GM23338 (cell line): ENCODE data around the gene SZRD1. TPM values are rescaled to one million over a fixed set of nuclear protein-coding genes. Genes with fewer than 3 reads are reported as not detected.

Experiments
- ATAC-seq: fragments of 200-7000 bp; cut with Tn5 transposase; 3 replicates; pipeline ENCODE4 v1.9.1; 2020
- DNase-seq: peaks from one replicate; pipeline ENCODE4 v3.0.0-alpha.2; 2015; ENCODE audit warnings: low spot score
- H2AFZ ChIP-seq: fragments of 200-600 bp; sonication (generic); 2 replicates; pipeline ENCODE4 v1.8.0; 2016; ENCODE audit warnings: antibody characterized with exemption, mild to moderate bottlenecking, moderate library complexity
- H3F3A ChIP-seq: fragments of 200-600 bp; sonication (generic); replicated peaks from 2 replicates; pipeline ENCODE4 v1.8.0; 2017; ENCODE audit warnings: antibody characterized with exemption, mixed run types, low read depth
- H3K27ac ChIP-seq: fragments of 200-600 bp; sonication (generic); 2 replicates; pipeline ENCODE4 v1.6.1; 2016; ENCODE audit warnings: low read depth
- H3K27me3 ChIP-seq: fragments of 200-600 bp; sonication (generic); 2 replicates; pipeline ENCODE4 v1.8.0; 2016; ENCODE audit warnings: mild to moderate bottlenecking, mixed run types, moderate library complexity; ENCODE audit not compliant: insufficient read depth
- H3K36me3 ChIP-seq: fragments of 200-600 bp; sonication (generic); 2 replicates; pipeline ENCODE4 v1.8.0; 2016; ENCODE audit warnings: mild to moderate bottlenecking; ENCODE audit not compliant: insufficient read depth
- H3K4me1 ChIP-seq: fragments of 200-600 bp; sonication (generic); 2 replicates; pipeline ENCODE4 v1.8.0; 2016; ENCODE audit warnings: mild to moderate bottlenecking, moderate library complexity; ENCODE audit not compliant: insufficient read depth
- H3K4me2 ChIP-seq: fragments of 200-600 bp; sonication (generic); 2 replicates; pipeline ENCODE4 v1.7.1; 2017; ENCODE audit warnings: mixed run types
- H3K4me3 ChIP-seq: fragments of 200-600 bp; sonication (generic); 2 replicates; pipeline ENCODE4 v1.6.1; 2016; ENCODE audit warnings: mixed run types
- H3K79me2 ChIP-seq: fragments of 200-600 bp; sonication (generic); replicated peaks from 2 replicates; pipeline ENCODE4 v1.8.0; 2017; ENCODE audit warnings: mild to moderate bottlenecking; ENCODE audit not compliant: insufficient read depth
- H3K9me2 ChIP-seq: fragments of 200-600 bp; sonication (generic); 2 replicates; pipeline ENCODE4 v1.8.0; 2017; ENCODE audit not compliant: insufficient read depth
- H4K20me1 ChIP-seq: fragments of 200-600 bp; sonication (generic); replicated peaks from 2 replicates; pipeline ENCODE4 v1.8.0; 2017; ENCODE audit warnings: mild to moderate bottlenecking; ENCODE audit not compliant: insufficient read depth
- H3K27ac Mint-ChIP-seq: 2 replicates; pipeline ENCODE4 v1.8.0; 2020; ENCODE audit warnings: inconsistent platforms, mild to moderate bottlenecking, moderate library complexity, mixed read lengths
- H3K27me3 Mint-ChIP-seq: 3 replicates; pipeline ENCODE4 v1.8.0; 2022; ENCODE audit warnings: low read depth, mild to moderate bottlenecking, moderate library complexity, mixed read lengths, inconsistent platforms; ENCODE audit not compliant: insufficient read depth, poor library complexity
- H3K36me3 Mint-ChIP-seq: 3 replicates; pipeline ENCODE4 v1.8.0; 2021; ENCODE audit warnings: low read depth, mild to moderate bottlenecking, inconsistent platforms, moderate library complexity, mixed read lengths
- H3K4me1 Mint-ChIP-seq: 3 replicates; pipeline ENCODE4 v1.8.0; 2020; ENCODE audit warnings: mild to moderate bottlenecking, inconsistent platforms, mixed read lengths
- H3K4me3 Mint-ChIP-seq: 3 replicates; pipeline ENCODE4 v1.8.0; 2021; ENCODE audit warnings: moderate library complexity, mild to moderate bottlenecking, inconsistent platforms, mixed read lengths
- H3K9me3 Mint-ChIP-seq: 3 replicates; pipeline ENCODE4 v1.8.0; 2020; ENCODE audit warnings: moderate library complexity, mild to moderate bottlenecking, inconsistent platforms, mixed read lengths
- CREB1 ChIP-seq: fragments of 250-450 bp; sonication (Bioruptor Pico); IDR thresholded peaks from 2 replicates; pipeline ENCODE4 v1.5.0; 2020; ENCODE audit warnings: low read depth, mild to moderate bottlenecking, moderate library complexity
- CTCF ChIP-seq, 2 experiments: fragments of 200-600 bp in 1 of 2; sonication (generic) in 1 of 2; conservative IDR thresholded peaks; 2 replicates each; pipeline versions ENCODE4 v1.5.1 to v1.6.1; 2016 to 2017; ENCODE audit warnings: antibody characterized with exemption in 2 of 2, low read depth in 2 of 2, mild to moderate bottlenecking in 2 of 2, moderate library complexity in 1 of 2
- ETS1 ChIP-seq: IDR thresholded peaks from 2 replicates; pipeline ENCODE4 v1.6.1; 2016; ENCODE audit warnings: antibody characterized with exemption
- EZH2 ChIP-seq: fragments of 200-600 bp; sonication (generic); IDR thresholded peaks from one replicate; pipeline ENCODE4 v1.8.0; 2017; ENCODE audit warnings: antibody characterized with exemption, mild to moderate bottlenecking, low read depth; ENCODE audit not compliant: unreplicated experiment
- EZH2phosphoT487 ChIP-seq: fragments of 200-600 bp; sonication (generic); IDR thresholded peaks from one replicate; pipeline ENCODE4 v1.8.1; 2018; ENCODE audit warnings: antibody characterized with exemption; ENCODE audit not compliant: unreplicated experiment
- JUNB ChIP-seq: IDR thresholded peaks from one replicate; pipeline ENCODE4 v1.6.1; 2016; ENCODE audit warnings: antibody characterized with exemption; ENCODE audit not compliant: unreplicated experiment
- NANOG ChIP-seq: IDR thresholded peaks from 2 replicates; pipeline ENCODE4 v1.6.1; 2016; ENCODE audit warnings: antibody characterized with exemption, borderline replicate concordance
- POLR2AphosphoS5 ChIP-seq: IDR thresholded peaks from 2 replicates; pipeline ENCODE4 v1.6.1; 2016; ENCODE audit warnings: antibody characterized with exemption, low read depth
- REST ChIP-seq: IDR thresholded peaks from one replicate; pipeline ENCODE4 v1.6.1; 2018; ENCODE audit warnings: antibody characterized with exemption; ENCODE audit not compliant: unreplicated experiment
- STAT1 ChIP-seq: IDR thresholded peaks from one replicate; pipeline ENCODE4 v1.6.1; 2016; ENCODE audit warnings: antibody characterized with exemption; ENCODE audit not compliant: unreplicated experiment
- ZNF114 ChIP-seq: fragments of 250-450 bp; sonication (Bioruptor Pico); IDR thresholded peaks from 2 replicates; pipeline ENCODE4 v1.5.0; 2020; ENCODE audit warnings: mild to moderate bottlenecking, moderate library complexity
- ZNF331 ChIP-seq: fragments of 250-450 bp; sonication (Bioruptor Pico); IDR thresholded peaks from 2 replicates; pipeline ENCODE4 v1.5.0; 2020; ENCODE audit warnings: low read depth, mild to moderate bottlenecking, moderate library complexity
- polyA plus RNA-seq: library from polyadenylated mRNA; unstranded; fragments of >200 nt; fragmentation: Nextera tagmentation; extraction: Ambion mirVana; gene quantifications from 2 replicates; pipeline ENCODE4 v1.2.1, GENCODE V29; 2016
- total RNA-seq: library from RNA; depleted of rRNA; stranded (reverse); fragments of >200 nt; shearing (Covaris generic); gene quantifications from 2 replicates; pipeline ENCODE4 v1.2.3, GENCODE V29; 2014
- TF ChIP-seq, protein P1 (sequence below): fragments of 250-450 bp; sonication (Bioruptor Pico); IDR thresholded peaks from 2 replicates; pipeline ENCODE4 v1.5.0; 2020; ENCODE audit warnings: mild to moderate bottlenecking, moderate library complexity

The SZRD1 gene
- total and polyA plus RNA-seq, 2 experiments from 2014 or later = 32.5 to 70.9 TPM

GRCh38 chr1:16386454-16387113 lies 19.5 kb downstream of the SZRD1 start:
- Histone ChIP-seq H3F3A (no peaks in the 10 kb centered on the region), H2AFZ (no peak overlapping the region), H3K27ac (no peak overlapping the region), H3K9me2 (0 out of 2 replicates have a peak, but pooled peaks cover 3% of the 10 kb centered on the region), H3K4me2 (no peak overlapping the region; the same call in 1 of the 2 replicates), H3K4me1 (peaks cover 29% of the 10 kb centered on the region), H3K36me3 (no peaks in the 10 kb centered on the region), H3K4me3 (no peak overlapping the region), H3K27me3 (no peaks in the 10 kb centered on the region), H4K20me1 (peaks cover 86% of the 10 kb centered on the region), H3K79me2 (peaks cover 98% of the 10 kb centered on the region)
- Mint-ChIP-seq H3K4me1 (peaks cover 49% of the 10 kb centered on the region), H3K4me3 (no peak overlapping the region), H3K27me3 (peaks cover 1% of the 10 kb centered on the region), H3K36me3 (peaks cover 4% of the 10 kb centered on the region; the same call in 1 of the 3 replicates), H3K9me3 (no peaks in the 10 kb centered on the region), H3K27ac (no peak overlapping the region)
- no peak for ATAC-seq
- TF ChIP-seq CTCF (conservative IDR thresholded peaks at IDR 0.05; ENCODE audit: low read depth in 2 of 2) (no peak), NANOG (no peak), EZH2phosphoT487 (no peak), CREB1 (CRISPR knock-in tag) (no peak), REST (no peak), ZNF114 (CRISPR knock-in tag) (no peak), STAT1 (no peak), ZNF331 (no peak), POLR2AphosphoS5 (no peak), JUNB (no peak), ETS1 (no peak), EZH2 (no peak)
- TF ChIP-seq, protein P1, sequence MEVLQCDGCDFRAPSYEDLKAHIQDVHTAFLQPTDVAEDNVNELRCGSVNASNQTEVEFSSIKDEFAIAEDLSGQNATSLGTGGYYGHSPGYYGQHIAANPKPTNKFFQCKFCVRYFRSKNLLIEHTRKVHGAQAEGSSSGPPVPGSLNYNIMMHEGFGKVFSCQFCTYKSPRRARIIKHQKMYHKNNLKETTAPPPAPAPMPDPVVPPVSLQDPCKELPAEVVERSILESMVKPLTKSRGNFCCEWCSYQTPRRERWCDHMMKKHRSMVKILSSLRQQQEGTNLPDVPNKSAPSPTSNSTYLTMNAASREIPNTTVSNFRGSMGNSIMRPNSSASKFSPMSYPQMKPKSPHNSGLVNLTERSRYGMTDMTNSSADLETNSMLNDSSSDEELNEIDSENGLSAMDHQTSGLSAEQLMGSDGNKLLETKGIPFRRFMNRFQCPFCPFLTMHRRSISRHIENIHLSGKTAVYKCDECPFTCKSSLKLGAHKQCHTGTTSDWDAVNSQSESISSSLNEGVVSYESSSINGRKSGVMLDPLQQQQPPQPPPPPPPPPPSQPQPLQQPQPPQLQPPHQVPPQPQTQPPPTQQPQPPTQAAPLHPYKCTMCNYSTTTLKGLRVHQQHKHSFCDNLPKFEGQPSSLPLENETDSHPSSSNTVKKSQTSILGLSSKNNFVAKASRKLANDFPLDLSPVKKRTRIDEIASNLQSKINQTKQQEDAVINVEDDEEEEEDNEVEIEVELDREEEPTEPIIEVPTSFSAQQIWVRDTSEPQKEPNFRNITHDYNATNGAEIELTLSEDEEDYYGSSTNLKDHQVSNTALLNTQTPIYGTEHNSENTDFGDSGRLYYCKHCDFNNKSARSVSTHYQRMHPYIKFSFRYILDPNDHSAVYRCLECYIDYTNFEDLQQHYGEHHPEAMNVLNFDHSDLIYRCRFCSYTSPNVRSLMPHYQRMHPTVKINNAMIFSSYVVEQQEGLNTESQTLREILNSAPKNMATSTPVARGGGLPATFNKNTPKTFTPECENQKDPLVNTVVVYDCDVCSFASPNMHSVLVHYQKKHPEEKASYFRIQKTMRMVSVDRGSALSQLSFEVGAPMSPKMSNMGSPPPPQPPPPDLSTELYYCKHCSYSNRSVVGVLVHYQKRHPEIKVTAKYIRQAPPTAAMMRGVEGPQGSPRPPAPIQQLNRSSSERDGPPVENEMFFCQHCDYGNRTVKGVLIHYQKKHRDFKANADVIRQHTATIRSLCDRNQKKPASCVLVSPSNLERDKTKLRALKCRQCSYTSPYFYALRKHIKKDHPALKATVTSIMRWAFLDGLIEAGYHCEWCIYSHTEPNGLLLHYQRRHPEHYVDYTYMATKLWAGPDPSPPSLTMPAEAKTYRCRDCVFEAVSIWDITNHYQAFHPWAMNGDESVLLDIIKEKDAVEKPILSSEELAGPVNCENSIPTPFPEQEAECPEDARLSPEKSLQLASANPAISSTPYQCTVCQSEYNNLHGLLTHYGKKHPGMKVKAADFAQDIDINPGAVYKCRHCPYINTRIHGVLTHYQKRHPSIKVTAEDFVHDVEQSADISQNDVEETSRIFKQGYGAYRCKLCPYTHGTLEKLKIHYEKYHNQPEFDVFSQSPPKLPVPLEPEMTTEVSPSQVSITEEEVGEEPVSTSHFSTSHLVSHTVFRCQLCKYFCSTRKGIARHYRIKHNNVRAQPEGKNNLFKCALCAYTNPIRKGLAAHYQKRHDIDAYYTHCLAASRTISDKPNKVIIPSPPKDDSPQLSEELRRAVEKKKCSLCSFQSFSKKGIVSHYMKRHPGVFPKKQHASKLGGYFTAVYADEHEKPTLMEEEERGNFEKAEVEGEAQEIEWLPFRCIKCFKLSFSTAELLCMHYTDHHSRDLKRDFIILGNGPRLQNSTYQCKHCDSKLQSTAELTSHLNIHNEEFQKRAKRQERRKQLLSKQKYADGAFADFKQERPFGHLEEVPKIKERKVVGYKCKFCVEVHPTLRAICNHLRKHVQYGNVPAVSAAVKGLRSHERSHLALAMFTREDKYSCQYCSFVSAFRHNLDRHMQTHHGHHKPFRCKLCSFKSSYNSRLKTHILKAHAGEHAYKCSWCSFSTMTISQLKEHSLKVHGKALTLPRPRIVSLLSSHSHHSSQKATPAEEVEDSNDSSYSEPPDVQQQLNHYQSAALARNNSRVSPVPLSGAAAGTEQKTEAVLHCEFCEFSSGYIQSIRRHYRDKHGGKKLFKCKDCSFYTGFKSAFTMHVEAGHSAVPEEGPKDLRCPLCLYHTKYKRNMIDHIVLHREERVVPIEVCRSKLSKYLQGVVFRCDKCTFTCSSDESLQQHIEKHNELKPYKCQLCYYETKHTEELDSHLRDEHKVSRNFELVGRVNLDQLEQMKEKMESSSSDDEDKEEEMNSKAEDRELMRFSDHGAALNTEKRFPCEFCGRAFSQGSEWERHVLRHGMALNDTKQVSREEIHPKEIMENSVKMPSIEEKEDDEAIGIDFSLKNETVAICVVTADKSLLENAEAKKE = no peak
- DNase-seq = no peak
